Transverse colon (tissue), 4 donors: ENCODE results near the gene DDX20. TPM values are rescaled to one million over a fixed set of nuclear protein-coding genes. Genes with fewer than 3 reads are reported as not detected.
A peak's percentile ranks its signal among the peaks of the same experiment; 100 is the strongest.

ENCODE experiments used
- DNase-seq: peaks from one replicate; pipeline ENCODE4 v3.0.0-alpha.2; 2019
- H3K27ac ChIP-seq, 4 donors: fragments of 200-600 bp; sonication (generic); 2 replicates each; pipeline ENCODE4 v1.5.1; 2016 to 2018; ENCODE audit warnings: inconsistent platforms in 4 of 4
- H3K27me3 ChIP-seq: fragments of 200-600 bp; sonication (generic); 2 replicates; pipeline ENCODE4 v1.5.1; 2017; ENCODE audit warnings: inconsistent platforms
- H3K36me3 ChIP-seq, 4 donors: fragments of 200-600 bp; sonication (generic); 2 replicates each; pipeline ENCODE4 v1.5.1; 2017 to 2019; ENCODE audit warnings: inconsistent platforms in 4 of 4
- H3K4me1 ChIP-seq, 4 donors: fragments of 200-600 bp; sonication (generic); 2 replicates each; pipeline ENCODE4 v1.5.1; 2017 to 2020; ENCODE audit warnings: inconsistent platforms in 4 of 4
- H3K4me3 ChIP-seq, 4 donors: fragments of 200-600 bp; sonication (generic); 1 replicate in 1 of 4; 2 replicates in 3 of 4; pipeline versions ENCODE4 v1.5.1 to v1.6.1; 2017 to 2019; ENCODE audit warnings: inconsistent platforms in 4 of 4
- H3K9me3 ChIP-seq, 2 donors: fragments of 200-600 bp; sonication (generic); 2 replicates each; pipeline ENCODE4 v1.5.1; 2017 to 2019; ENCODE audit warnings: inconsistent platforms in 2 of 2
- EP300 ChIP-seq: sonication (generic); formaldehyde crosslinking; IDR thresholded peaks from one replicate; pipeline ENCODE4 v1.6.1; 2017; ENCODE audit warnings: antibody characterized with exemption, low read depth
- POLR2A ChIP-seq: fragments of 450-650 bp; IDR thresholded peaks from one replicate; pipeline ENCODE4 v1.6.1; 2016; ENCODE audit warnings: antibody characterized with exemption, mild to moderate bottlenecking, moderate library complexity
- POLR2AphosphoS5 ChIP-seq, 3 donors: sonication (generic); formaldehyde crosslinking; IDR thresholded peaks; one replicate each; pipeline ENCODE4 v1.6.1; 2016; ENCODE audit warnings: antibody characterized with exemption in 3 of 3
- WGBS, 2 donors: methylation state at CpG; one replicate each; pipeline ENCODE4 v1.1.5; 2018; ENCODE audit warnings: low coverage in 1 of 2; 5-methylcytosine and 5-hydroxymethylcytosine counted together
- in situ Hi-C, 4 donors: fragments of 200-750 bp; cut with MboI; loops; one replicate each; pipeline versions ENCODE4 v1.15.0 to v1.15.1; 2017; ENCODE audit warnings: low sequenced_read_pairs in 3 of 4, low pct_ligation_motif_present in 1 of 4, low pct_unique_long_range_greater_than_20kb in 1 of 4
- intact Hi-C: fragments of 100-400 bp; cut with DNase I; formaldehyde crosslinking; loops from one replicate; pipeline ENCODE4 v1.15.1; 2023; ENCODE audit warnings: low total_unique reads
- total RNA-seq, 4 donors: library from RNA; depleted of rRNA; stranded (reverse); fragments of >200 nt; gene quantifications; one replicate each; pipeline ENCODE4 v1.1.0, GENCODE V29; 2016
- TF ChIP-seq, protein P1 (sequence below), 5 experiments: fragments of 200-600 bp in 3 of 5; fragments of 450-650 bp in 2 of 5; sonication (generic) in 3 of 5; IDR thresholded peaks; 1 replicate in 2 of 5; 2 replicates in 3 of 5; pipeline ENCODE4 v1.5.1; 2016 to 2017; ENCODE audit warnings: antibody characterized with exemption in 5 of 5, inconsistent platforms in 3 of 5, mild to moderate bottlenecking in 2 of 5, moderate library complexity in 1 of 5

Gene DDX20
- total RNA-seq, 4 donors from 2014 or later: 7.1 to 17.1 (median 12.2) TPM

DNA sequence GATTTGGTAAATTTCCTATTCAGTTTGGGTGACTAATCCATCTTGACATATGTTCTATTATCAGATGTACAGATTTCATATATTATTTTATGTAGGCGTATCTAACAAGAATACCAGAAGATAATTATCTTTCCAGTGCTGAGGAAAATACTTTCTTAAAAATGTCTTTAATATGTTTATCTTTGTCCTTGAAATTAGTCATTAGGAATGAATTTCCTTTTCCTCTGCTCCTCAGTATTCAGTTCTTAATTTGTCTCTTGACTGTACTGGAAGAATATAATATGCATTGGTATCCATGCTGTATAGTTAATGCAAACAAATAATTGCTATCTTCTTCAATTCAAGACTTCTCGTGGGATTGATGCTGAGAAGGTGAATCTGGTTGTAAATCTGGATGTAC is 6.6 kb downstream of the DDX20 start:
- WGBS, 2 donors: 92 to 94% methylated on average over 2 of the region's 2 CpGs
- Histone ChIP-seq H3K36me3 (peaks cover 0 to 49% (median 24%) of the 10 kb centered on the region in 4 donors), H3K4me1 (peaks cover 0 to 15% (median 5%) of the 10 kb centered on the region in 4 donors), H3K27ac (no peak overlapping the region), H3K27me3 (no peaks in the 10 kb centered on the region), H3K9me3 (no peaks in the 10 kb centered on the region), H3K4me3 (no peak overlapping the region)
- intact Hi-C loops (no loop called here), in situ Hi-C loops (loop anchor here in 2 of 4 donors (10.0 to 25.0 kb wide), 3 partner anchors 278 to 550 kb away; partner anchors contain the start of genes CHI3L2 (in 1 of the 2) and DENND2D (in 1 of the 2))
- no peak for DNase-seq
- TF ChIP-seq POLR2A (no peak), EP300 (no peak), POLR2AphosphoS5 (IDR thresholded peaks at IDR 0.05) (no peak)
- TF ChIP-seq, protein P1, sequence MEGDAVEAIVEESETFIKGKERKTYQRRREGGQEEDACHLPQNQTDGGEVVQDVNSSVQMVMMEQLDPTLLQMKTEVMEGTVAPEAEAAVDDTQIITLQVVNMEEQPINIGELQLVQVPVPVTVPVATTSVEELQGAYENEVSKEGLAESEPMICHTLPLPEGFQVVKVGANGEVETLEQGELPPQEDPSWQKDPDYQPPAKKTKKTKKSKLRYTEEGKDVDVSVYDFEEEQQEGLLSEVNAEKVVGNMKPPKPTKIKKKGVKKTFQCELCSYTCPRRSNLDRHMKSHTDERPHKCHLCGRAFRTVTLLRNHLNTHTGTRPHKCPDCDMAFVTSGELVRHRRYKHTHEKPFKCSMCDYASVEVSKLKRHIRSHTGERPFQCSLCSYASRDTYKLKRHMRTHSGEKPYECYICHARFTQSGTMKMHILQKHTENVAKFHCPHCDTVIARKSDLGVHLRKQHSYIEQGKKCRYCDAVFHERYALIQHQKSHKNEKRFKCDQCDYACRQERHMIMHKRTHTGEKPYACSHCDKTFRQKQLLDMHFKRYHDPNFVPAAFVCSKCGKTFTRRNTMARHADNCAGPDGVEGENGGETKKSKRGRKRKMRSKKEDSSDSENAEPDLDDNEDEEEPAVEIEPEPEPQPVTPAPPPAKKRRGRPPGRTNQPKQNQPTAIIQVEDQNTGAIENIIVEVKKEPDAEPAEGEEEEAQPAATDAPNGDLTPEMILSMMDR (IDR thresholded peaks at IDR 0.05): no peak

DNA sequence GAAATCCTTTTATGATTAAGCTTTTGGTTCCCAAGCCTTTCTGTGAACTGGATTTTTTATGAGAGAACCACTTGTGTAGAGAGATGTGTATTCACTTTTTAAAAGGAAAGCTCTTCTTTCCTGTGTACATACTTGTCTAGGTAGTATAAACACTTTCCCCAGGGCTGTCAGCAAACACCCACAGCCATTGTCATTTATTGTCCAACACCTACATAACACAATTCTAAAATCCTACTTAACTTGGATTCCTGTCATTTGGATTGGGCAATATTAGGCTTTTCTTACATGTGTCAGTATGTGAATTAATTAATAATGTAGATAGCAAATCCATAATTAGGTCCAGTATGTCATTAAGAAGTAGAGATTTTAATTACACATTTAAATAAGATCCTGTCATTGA is 12.3 kb downstream of the DDX20 start:
- in situ Hi-C loops (loop anchor here in 2 of 4 donors (10.0 to 25.0 kb wide), 3 partner anchors 283 to 556 kb away; partner anchors contain the start of genes CHI3L2 (in 1 of the 2) and DENND2D (in 1 of the 2)), intact Hi-C loops (loop anchor here (5.0 kb wide), 1 partner anchor 286 kb away; no protein-coding TSS in a partner anchor)
- Histone ChIP-seq H3K4me1 (no peaks in the 10 kb centered on the region), H3K27ac (no peak overlapping the region), H3K9me3 (no peaks in the 10 kb centered on the region), H3K4me3 (no peak overlapping the region), H3K27me3 (no peaks in the 10 kb centered on the region), H3K36me3 (peaks cover 0 to 27% (median 11%) of the 10 kb centered on the region in 4 donors)
- DNase-seq: no peak
- no peak for TF ChIP-seq POLR2A
- TF ChIP-seq, protein P1 (IDR thresholded peaks at IDR 0.05): no peak
- TF ChIP-seq EP300: no peak
- TF ChIP-seq POLR2AphosphoS5 (IDR thresholded peaks at IDR 0.05): no peak

DNA sequence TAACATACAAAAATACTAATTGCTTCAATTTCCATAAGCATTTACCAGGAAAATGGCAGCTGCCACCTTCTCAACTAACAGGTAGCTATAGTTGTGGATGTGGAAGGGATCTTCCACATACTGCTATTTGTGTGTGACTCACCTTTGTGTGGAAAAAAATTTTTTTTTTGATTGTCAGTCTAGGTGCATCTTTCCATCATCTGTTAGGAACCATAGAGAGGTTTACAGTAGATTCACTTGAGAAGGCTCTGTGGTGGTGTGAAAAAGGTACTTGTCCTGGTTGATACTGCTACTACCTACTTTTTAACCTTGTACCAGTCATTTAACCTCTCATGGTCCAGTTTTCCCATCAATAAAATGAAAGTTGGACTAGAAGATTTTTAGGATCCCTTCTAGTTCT is 12.9 kb downstream of the DDX20 start:
- H3K36me3 ChIP-seq: peaks cover 0 to 21% (median 8%) of the 10 kb centered on the region in 4 donors
- intact Hi-C loops (loop anchor here (5.0 kb wide), 1 partner anchor 286 kb away; no protein-coding TSS in a partner anchor), in situ Hi-C loops (loop anchor here in 2 of 4 donors (10.0 to 25.0 kb wide), 3 partner anchors 284 to 556 kb away; partner anchors contain the start of genes CHI3L2 (in 1 of the 2) and DENND2D (in 1 of the 2))
- no peak overlapping the region for H3K4me3 ChIP-seq
- no peaks in the 10 kb centered on the region for H3K27me3 ChIP-seq
- TF ChIP-seq, protein P1 (IDR thresholded peaks at IDR 0.05): no peak
- no peak for TF ChIP-seq POLR2A
- no peak for TF ChIP-seq POLR2AphosphoS5 (IDR thresholded peaks at IDR 0.05)
- no peak for TF ChIP-seq EP300
- no peak for DNase-seq
- no peaks in the 10 kb centered on the region for H3K4me1 ChIP-seq
- no peak overlapping the region for H3K27ac ChIP-seq
- H3K9me3 ChIP-seq: no peaks in the 10 kb centered on the region

DNA sequence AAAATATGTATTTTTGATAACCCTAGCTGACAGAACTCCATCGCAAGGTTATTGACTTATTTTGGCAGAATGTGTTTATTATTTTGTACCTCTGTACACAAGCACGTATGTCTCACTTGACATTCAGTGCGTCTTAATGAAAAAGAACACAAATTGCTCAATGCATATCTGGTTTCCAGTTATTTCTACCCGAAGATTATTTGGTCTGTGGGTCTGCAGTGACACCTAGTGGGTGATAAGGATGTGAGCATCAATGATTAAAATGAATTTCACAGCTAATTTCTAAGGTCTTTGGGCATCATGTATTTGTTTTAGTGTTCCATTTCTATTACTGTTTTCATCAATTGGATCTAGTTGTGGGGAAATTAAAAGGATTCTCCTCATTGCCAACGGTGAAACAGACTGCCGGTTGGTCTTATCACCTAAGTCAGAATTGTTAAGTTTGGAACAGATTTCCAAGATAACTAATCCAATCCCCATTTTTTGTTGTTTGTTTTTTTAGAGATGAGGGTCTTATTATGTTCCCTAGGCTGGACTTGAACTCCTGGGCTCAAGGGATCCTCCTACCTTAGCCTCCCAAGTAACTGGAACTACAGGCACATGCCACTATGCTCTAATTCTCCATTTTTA is 13.9 kb downstream of the DDX20 start:
- Histone ChIP-seq H3K4me1 (no peaks in the 10 kb centered on the region), H3K36me3 (peaks cover 0 to 11% (median 5%) of the 10 kb centered on the region in 4 donors), H3K4me3 (no peak overlapping the region), H3K9me3 (no peaks in the 10 kb centered on the region), H3K27ac (no peak overlapping the region), H3K27me3 (no peaks in the 10 kb centered on the region)
- WGBS, 2 donors: 36 to 90% methylated on average over 3 to 6 of the region's 6 CpGs
- in situ Hi-C loops: loop anchor here in 2 of 4 donors (10.0 to 25.0 kb wide), 3 partner anchors 285 to 557 kb away; partner anchors contain the start of genes CHI3L2 (in 1 of the 2) and DENND2D (in 1 of the 2)
- DNase-seq: peak; percentile 26
- no peak for TF ChIP-seq POLR2A
- TF ChIP-seq, protein P1 (IDR thresholded peaks at IDR 0.05): peak; percentile 74 to 93 (median 79)
- TF ChIP-seq EP300: no peak
- intact Hi-C loops: loop anchor here (5.0 kb wide), 1 partner anchor 287 kb away; no protein-coding TSS in a partner anchor
